NCI-H1417 (cell line): Measurements from ENCODE around the gene BRCA1.

Experiments used
- DNase-seq, 3 experiments: peaks; one replicate each; lab custom pipeline; 2025; lab: John Stamatoyannopoulos, UW

BRCA1 gene

DNA sequence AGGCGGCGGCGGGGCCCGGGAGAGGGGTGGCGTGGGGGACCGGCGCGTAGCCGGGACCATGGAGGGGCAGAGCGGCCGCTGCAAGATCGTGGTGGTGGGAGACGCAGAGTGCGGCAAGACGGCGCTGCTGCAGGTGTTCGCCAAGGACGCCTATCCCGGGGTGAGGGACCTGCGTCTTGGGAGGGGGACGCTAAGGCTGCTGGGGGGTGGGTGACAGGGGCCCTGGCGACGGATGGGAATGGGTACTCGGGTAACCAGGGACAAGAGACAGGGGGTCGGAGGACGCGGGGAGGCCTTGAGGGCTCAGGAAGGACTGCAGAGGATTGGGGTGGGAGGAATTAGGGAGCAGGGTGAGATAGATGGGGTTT is 99.9 kb downstream of the BRCA1 start:
- DNase-seq, result peak in 2 of 3 experiments; percentile 50 to 70

- peak; percentile 89 to 96 (median 93) for DNase-seq
Observed at GRCh38 chr17:43024407-43025289, 100.5 kb downstream of the BRCA1 start, which contains the start of gene RND2. TSS of gene RND2 (plus strand) at chr17:43025231. CDS start at chr17:43025348, 117 bp downstream.

DNA sequence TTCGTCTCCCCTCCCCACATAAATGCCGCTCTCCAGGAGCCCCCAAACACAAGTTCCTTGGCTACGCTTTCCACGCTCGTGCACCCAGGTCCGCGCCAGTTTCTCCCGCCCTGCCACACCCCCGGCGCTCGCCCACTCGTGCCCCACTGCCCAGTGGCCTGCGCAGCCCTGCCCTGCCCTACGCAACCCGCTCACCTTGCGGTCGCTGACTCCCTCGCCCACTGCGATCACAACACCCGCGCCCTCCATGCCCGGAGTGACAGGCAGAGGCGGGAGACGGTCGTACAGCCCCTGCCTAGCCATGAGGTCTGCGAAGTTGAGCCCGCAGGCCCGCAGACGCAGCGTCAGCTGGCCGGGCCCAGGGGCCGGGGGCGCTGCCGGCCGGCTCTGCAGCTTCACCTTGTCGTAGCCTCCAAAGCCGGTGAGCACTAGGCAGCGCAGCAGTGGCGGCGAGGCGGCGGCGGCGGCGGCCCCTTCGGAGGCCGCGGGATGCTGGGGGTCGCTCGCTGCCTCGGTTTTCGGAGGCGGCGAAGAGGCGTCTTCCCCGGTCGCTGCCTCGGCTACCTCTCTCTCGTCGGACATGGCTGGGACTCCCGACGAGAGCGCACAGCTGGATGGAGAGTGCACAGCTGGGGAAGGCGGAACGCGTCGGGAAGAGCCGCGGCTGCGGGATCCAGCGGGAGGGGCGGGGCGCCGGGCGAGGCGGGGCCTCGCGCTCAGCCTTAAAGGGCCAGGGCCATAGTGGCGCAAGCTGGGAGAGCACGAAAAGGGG is 103.2 kb downstream of the BRCA1 start, which contains the start of gene VAT1:
Gene VAT1, minus strand, starts transcription at position 645 of the 772 bp plus-strand sequence. Its CDS starts 63 bp downstream, at position 582.
- DNase-seq, result peak; percentile 81 to 87 (median 86)

GRCh38 chr17:43020789-43021740 is 104.1 kb downstream of the BRCA1 start:
- DNase-seq, result peak; percentile 57 to 76 (median 71)

DNA sequence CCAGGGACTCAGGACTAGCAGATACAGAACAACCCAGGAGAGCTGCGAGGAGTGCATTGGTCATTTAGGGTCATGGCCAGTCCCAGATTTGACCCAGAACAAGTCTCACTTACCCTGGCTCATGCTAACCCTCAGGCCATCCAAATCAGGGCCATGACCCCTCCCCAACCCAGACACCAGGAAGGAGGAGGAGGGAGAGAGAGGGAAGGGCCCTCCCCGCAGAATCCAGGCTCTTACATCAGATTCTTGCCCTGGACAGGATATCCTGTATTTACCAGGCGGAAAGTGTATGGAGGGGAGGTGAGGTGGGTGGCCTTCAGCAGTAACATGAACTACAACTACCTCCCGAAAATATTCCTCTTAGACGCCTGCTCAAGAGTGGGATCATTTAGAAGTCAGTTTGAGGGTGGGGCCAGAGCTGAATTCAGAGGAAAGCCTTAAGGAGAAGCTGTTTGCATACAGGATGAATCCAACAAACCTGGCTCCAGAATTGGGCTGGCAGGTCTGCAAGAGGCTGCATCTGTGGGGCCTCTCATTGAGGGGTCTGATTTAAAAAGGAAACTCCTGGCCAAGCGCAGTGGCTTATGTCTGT is 105.0 kb downstream of the BRCA1 start:
- DNase-seq, result no peak

- DNase-seq, result no peak
Observed at GRCh38 chr17:43019418-43019817, 105.7 kb downstream of the BRCA1 start.

DNA sequence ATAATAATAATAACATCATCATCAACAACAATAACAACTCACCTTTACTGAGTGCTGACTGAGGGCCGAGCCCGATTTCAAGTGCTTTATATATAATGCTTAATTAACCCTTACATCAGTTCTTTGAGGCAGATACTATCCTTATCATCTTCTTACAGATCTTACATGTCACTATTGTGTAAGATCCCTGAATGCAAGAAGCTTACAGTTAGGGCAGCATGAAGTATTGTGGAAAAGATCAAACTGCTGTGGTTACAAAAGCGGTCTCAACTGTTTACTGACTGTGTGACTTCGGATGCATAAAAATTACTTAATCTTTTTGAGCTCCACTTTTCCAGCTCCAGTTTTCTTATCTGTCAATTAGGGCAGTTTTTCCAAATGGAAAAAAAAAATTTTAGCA is 106.2 kb downstream of the BRCA1 start:
- no peak for DNase-seq

DNA sequence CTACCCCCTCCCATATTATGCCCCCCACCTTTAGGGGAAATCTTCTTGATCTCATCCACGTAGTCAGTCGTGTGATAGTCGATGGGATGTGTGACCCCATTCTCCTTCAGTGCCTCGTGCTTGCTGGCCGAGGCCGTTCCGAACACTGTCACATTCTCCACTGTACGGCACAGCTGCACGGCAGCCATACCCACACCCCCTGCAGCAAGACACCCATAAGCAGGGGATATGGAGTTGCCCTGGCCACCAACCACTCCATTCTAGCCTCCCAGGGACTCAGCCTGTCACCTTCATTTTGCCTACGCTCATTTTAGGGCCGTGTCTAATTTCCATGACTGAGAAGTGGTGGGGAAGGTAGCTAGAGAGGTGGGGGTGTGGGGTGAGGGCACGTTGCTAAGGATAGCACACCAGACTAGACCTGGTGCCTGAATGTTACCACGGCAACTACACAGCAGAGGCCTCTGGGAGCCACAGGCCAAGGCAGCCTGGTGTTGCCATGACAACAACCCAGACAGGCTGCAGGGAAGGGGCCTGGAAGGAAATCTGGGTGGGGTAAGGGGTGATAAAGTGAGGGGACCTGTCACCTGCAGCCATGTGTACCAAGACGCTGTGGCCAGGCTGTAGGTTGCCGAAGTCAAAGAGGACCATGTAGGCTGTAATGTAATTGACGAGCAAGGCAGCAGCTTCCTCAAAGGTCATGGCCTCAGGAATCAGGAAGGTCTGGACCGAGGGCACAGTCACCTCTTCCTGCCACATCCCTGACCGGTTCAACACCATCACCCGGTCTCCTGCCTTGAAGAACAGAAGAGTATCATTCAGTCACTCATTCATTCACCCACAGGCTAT is 106.9 kb downstream of the BRCA1 start:
- peak; percentile 42 to 87 (median 56) for DNase-seq

GRCh38 chr17:43016216-43016615 is 108.9 kb downstream of the BRCA1 start:
- DNase-seq, result no peak

GRCh38 chr17:43015579-43015978 is 109.6 kb downstream of the BRCA1 start:
- no peak for DNase-seq

- DNase-seq, result no peak
Observed at GRCh38 chr17:43014649-43015542, 110.3 kb downstream of the BRCA1 start.

DNA sequence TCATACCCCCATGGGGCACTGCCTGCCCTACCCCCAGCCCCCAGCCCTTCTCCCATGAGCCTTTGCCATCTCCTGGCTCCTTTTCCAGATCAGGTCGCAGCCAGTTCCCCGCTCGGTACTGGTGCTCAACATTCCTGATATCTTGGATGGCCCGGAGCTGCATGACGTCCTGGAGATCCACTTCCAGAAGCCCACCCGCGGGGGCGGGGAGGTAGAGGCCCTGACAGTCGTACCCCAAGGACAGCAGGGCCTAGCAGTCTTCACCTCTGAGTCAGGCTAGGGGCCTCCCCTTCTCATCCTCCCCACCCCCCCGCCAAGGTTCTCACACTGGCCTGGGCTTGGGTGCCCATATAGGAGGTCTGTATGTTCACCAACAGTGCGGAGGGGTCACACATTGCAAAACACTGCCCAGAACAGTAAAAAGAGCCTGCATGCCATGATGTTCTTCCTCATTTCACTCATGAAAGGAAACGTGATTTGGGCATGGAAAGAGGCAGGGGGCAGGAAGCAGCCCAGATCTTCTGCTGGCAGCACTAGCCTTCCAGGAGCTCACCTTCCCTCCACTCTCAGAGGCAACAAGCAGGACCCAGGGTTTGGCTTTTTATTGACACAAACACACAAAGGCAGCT is 111.0 kb downstream of the BRCA1 start:
- no peak for DNase-seq

- DNase-seq, result no peak
Observed at GRCh38 chr17:43013296-43013695, 111.9 kb downstream of the BRCA1 start.

DNA sequence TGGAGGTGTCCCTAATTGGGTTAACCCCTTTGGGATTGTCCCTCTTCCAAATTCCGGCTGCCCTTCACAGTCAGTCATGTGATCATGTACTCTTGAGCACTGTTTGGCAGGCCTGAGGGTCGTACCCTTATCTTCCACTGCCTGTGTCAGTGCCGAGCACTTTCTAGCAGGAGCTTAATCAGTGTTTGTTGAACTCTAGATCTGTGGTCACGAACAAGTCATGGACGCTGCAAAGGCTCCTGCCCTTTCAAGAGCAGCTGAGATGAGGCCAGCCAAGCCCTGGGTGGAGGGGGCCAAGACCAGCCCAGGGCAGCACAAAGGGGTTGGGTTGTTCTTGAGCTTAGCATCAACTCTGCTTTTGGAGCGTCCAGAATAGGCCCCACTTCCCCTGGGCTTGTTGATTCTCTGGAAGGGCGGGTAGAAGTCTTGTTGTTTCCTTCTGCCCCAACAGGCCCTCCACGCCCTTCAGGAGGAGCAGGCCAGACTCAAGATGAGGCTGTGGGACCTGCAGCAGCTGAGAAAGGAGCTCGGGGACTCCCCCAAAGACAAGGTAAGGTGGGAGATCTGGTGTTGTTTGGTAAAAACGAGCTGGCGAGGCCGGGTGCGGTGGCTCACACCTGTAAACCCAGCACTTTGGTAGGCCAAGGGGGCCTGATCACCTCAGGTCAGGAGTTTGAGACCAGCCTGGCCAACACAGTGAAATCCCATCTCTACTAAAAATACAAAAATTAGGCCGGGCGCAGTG is 113.3 kb downstream of the BRCA1 start:
- DNase-seq, result no peak

- DNase-seq, result no peak
Observed at GRCh38 chr17:43010667-43011308, 114.4 kb downstream of the BRCA1 start.

GRCh38 chr17:43006639-43007551 is 118.3 kb downstream of the BRCA1 start, which contains the start of gene IFI35:
TSS of gene IFI35 (plus strand) at chr17:43006784. CDS start at chr17:43006948, 164 bp downstream.
- peak; percentile 17 to 61 (median 53) for DNase-seq
